Neural progenitor cell (in vitro differentiated cells): Measurements from ENCODE around the gene KIFBP.

Experiments
- EZH2 ChIP-seq: fragments of 200-600 bp; sonication (generic); IDR thresholded peaks from 2 replicates; pipeline ENCODE4 v1.6.1; 2017; ENCODE audit warnings: antibody characterized with exemption, mild to moderate bottlenecking, moderate library complexity
- EZH2phosphoT487 ChIP-seq: fragments of 200-600 bp; sonication (generic); IDR thresholded peaks from 2 replicates; pipeline ENCODE4 v1.6.1; 2017; ENCODE audit warnings: antibody characterized with exemption
- TF ChIP-seq, protein P1 (sequence below): fragments of 200-600 bp; sonication (generic); IDR thresholded peaks from 2 replicates; pipeline ENCODE4 v1.5.1; 2017; ENCODE audit warnings: antibody characterized with exemption, mild to moderate bottlenecking

DNA sequence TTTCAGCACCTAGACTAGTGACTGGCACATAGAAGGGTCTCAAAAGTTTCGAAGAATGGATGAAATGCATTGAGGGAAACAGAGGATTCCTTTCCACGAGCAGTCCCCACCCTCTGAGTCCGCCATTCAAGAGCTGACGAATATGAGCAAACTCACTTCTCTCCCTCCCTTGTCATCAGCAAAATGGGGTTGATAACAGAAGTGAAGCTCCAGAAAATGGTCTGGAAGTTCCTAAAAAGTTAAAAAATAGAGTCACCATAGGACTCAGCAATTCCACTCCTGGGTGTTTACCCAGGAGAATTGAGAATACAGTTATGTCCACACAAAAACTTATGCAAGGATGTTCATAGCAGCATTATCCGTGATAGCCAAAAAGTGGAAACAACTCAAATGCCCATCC, 74.3 kb downstream of the KIFBP start:
- TF ChIP-seq, protein P1, sequence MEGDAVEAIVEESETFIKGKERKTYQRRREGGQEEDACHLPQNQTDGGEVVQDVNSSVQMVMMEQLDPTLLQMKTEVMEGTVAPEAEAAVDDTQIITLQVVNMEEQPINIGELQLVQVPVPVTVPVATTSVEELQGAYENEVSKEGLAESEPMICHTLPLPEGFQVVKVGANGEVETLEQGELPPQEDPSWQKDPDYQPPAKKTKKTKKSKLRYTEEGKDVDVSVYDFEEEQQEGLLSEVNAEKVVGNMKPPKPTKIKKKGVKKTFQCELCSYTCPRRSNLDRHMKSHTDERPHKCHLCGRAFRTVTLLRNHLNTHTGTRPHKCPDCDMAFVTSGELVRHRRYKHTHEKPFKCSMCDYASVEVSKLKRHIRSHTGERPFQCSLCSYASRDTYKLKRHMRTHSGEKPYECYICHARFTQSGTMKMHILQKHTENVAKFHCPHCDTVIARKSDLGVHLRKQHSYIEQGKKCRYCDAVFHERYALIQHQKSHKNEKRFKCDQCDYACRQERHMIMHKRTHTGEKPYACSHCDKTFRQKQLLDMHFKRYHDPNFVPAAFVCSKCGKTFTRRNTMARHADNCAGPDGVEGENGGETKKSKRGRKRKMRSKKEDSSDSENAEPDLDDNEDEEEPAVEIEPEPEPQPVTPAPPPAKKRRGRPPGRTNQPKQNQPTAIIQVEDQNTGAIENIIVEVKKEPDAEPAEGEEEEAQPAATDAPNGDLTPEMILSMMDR = no peak
- TF ChIP-seq EZH2 (no peak), EZH2phosphoT487 (no peak)
